SKM-1 treated with dmso at 0.1 percent for 144 hours (cell line): Measurements from ENCODE around the gene L3MBTL4.
"Not testable (repeated sequence)": the region's sequence is repeated elsewhere in the genome, so short reads cannot be mapped to it uniquely, and the experiment has no call there.

Source experiments
- DNase-seq: peaks from one replicate; lab custom pipeline; 2025; ENCODE audit not compliant: unreplicated experiment; lab: John Stamatoyannopoulos, UW

The L3MBTL4 gene

GRCh38 chr18:6414723-6415417 lies at the start of gene L3MBTL4:
Gene L3MBTL4 (minus strand): TSS chr18:6414911. CDS start chr18:6311625, 103,286 bp downstream.
- peak; percentile 14 for DNase-seq

GRCh38 chr18:6452194-6452593 lies 37.5 kb upstream of the L3MBTL4 start:
- DNase-seq: no peak

- DNase-seq: no peak
Observed at GRCh38 chr18:6449213-6449612, 34.5 kb upstream of the L3MBTL4 start.

- no peak for DNase-seq
Observed at GRCh38 chr18:6444466-6445228, 29.9 kb upstream of the L3MBTL4 start.

- DNase-seq: no peak
Observed at GRCh38 chr18:6441200-6441599, 26.5 kb upstream of the L3MBTL4 start.

- no peak for DNase-seq
Observed at GRCh38 chr18:6437937-6438818, 23.5 kb upstream of the L3MBTL4 start.

- no peak for DNase-seq
Observed at GRCh38 chr18:6435731-6436130, 21.0 kb upstream of the L3MBTL4 start.

GRCh38 chr18:6434987-6435709 lies 20.4 kb upstream of the L3MBTL4 start:
- DNase-seq: no peak

GRCh38 chr18:6434481-6434880 lies 19.8 kb upstream of the L3MBTL4 start:
- DNase-seq: no peak

- DNase-seq: no peak
Observed at GRCh38 chr18:6431659-6432318, 17.1 kb upstream of the L3MBTL4 start.

- DNase-seq: no peak
Observed at GRCh38 chr18:6428851-6429395, 14.2 kb upstream of the L3MBTL4 start.

- no peak for DNase-seq
Observed at GRCh38 chr18:6427286-6427685, 12.6 kb upstream of the L3MBTL4 start.

GRCh38 chr18:6423289-6423688 lies 8.6 kb upstream of the L3MBTL4 start:
- no peak for DNase-seq

- peak; percentile 8 for DNase-seq
Observed at GRCh38 chr18:6414118-6414722, 491 bp downstream of the L3MBTL4 start.

GRCh38 chr18:6413579-6414117 lies 1.1 kb downstream of the L3MBTL4 start:
- no peak for DNase-seq

- no peak for DNase-seq
Observed at GRCh38 chr18:6412933-6413472, 1.7 kb downstream of the L3MBTL4 start.

- DNase-seq: no peak
Observed at GRCh38 chr18:6411382-6411781, 3.3 kb downstream of the L3MBTL4 start.

- DNase-seq: no peak
Observed at GRCh38 chr18:6409933-6410332, 4.8 kb downstream of the L3MBTL4 start.

- DNase-seq: not testable (repeated sequence)
Observed at GRCh38 chr18:6408543-6408942, 6.2 kb downstream of the L3MBTL4 start.
